ENCODE data around the gene TNFRSF13B.
"Not testable (repeated sequence)": the region's sequence is repeated elsewhere in the genome, so short reads cannot be mapped to it uniquely, and the experiment has no call there.

- TF ChIP-seq, protein P1, sequence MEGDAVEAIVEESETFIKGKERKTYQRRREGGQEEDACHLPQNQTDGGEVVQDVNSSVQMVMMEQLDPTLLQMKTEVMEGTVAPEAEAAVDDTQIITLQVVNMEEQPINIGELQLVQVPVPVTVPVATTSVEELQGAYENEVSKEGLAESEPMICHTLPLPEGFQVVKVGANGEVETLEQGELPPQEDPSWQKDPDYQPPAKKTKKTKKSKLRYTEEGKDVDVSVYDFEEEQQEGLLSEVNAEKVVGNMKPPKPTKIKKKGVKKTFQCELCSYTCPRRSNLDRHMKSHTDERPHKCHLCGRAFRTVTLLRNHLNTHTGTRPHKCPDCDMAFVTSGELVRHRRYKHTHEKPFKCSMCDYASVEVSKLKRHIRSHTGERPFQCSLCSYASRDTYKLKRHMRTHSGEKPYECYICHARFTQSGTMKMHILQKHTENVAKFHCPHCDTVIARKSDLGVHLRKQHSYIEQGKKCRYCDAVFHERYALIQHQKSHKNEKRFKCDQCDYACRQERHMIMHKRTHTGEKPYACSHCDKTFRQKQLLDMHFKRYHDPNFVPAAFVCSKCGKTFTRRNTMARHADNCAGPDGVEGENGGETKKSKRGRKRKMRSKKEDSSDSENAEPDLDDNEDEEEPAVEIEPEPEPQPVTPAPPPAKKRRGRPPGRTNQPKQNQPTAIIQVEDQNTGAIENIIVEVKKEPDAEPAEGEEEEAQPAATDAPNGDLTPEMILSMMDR (conservative IDR thresholded peaks at IDR 0.05; ENCODE audit: low read depth, low read length): not testable (repeated sequence)
- not testable (repeated sequence) for TF ChIP-seq EZH2 (IDR thresholded peaks at IDR 0.05; ENCODE audit: low read length, unreplicated experiment)
Observed at GRCh38 chr17:17002731-17003715, 31.1 kb upstream of the TNFRSF13B start.
